Omental fat pad (tissue), 4 donors: ENCODE data around the gene PARP15. TPM values are rescaled to one million over a fixed set of nuclear protein-coding genes. Genes with fewer than 3 reads are reported as not detected.

Experiments used
- ATAC-seq: fragments of 150-250 bp; one replicate; pipeline ENCODE4 v1.9.1; 2016; ENCODE audit warnings: mild to moderate bottlenecking, moderate library complexity; ENCODE audit not compliant: low FRiP score
- DNase-seq: peaks from one replicate; pipeline ENCODE4 v3.0.0-alpha.2; 2019; ENCODE audit warnings: low spot score
- CTCF ChIP-seq, 3 donors: fragments of 450-650 bp; IDR thresholded peaks; one replicate each; pipeline ENCODE4 v1.5.1; 2016 to 2017; ENCODE audit warnings: antibody characterized with exemption in 3 of 3, mild to moderate bottlenecking in 3 of 3, moderate library complexity in 2 of 3
- total RNA-seq, 4 donors: library from RNA; depleted of rRNA; stranded (reverse); fragments of >200 nt; gene quantifications; one replicate each; pipeline ENCODE4 v1.1.0, GENCODE V29; 2016

The PARP15 gene
- total RNA-seq, 4 donors from 2014 or later = 3.3 to 6.8 (median 4.2) TPM

GRCh38 chr3:122687298-122687697, 109.8 kb downstream of the PARP15 start:
- ATAC-seq = no peak
- no peak for DNase-seq
- TF ChIP-seq CTCF (IDR thresholded peaks at IDR 0.05) = no peak

Other genes starting within 250 kb of the PARP15 start
- gene MIX23, start 194.4 kb upstream of the PARP15 start, total RNA-seq = 10 to 100 TPM; 12.9 to 21.6 (median 17.0) TPM
- gene FAM162A, start 193.5 kb upstream of the PARP15 start, total RNA-seq = 10 to 100 TPM; 16.8 to 34.6 (median 24.0) TPM
- 1 to 10 TPM; 3.0 to 6.6 (median 3.4) TPM for gene WDR5B, start 161.6 kb upstream of the PARP15 start, total RNA-seq
- 10 to 100 TPM; 31.1 to 60.8 (median 46.7) TPM for gene KPNA1, start 62.7 kb upstream of the PARP15 start, total RNA-seq
- 10 to 100 TPM; 19.0 to 84.0 (median 26.1) TPM for gene PARP9, start 13.3 kb upstream of the PARP15 start, total RNA-seq
- 10 to 100 TPM; 24.0 to 60.2 (median 38.0) TPM for gene DTX3L, start 13.3 kb upstream of the PARP15 start, total RNA-seq
- gene PARP14, start 103.2 kb downstream of the PARP15 start, total RNA-seq = 100 to 1,000 TPM in 2 of 4 donors, 10 to 100 TPM in 2; 41.9 to 163 (median 81.5) TPM
- 10 to 100 TPM in 2 of 4 donors, 1 to 10 TPM in 2; 7.8 to 21.3 (median 13.3) TPM for gene HSPBAP1, start 216.2 kb downstream of the PARP15 start, total RNA-seq
- gene SLC49A4, start 217.4 kb downstream of the PARP15 start, total RNA-seq = 10 to 100 TPM; 14.2 to 21.2 (median 19.7) TPM